Caco-2 (cell line): ENCODE results near the gene CHPF2. TPM values are rescaled to one million over a fixed set of nuclear protein-coding genes. Genes with fewer than 3 reads are reported as not detected.

Experiments
- BruUV-seq: library from RNA; stranded (reverse); fragments of 400-500 nt; replicated peaks from 2 replicates; lab custom pipeline; 2021; lab: Mats Ljungman, UMichigan
- CTCF ChIA-PET: fragments of 300-600 bp; sonication (Branson Sonifier 250); formaldehyde crosslinking; loops from one replicate; lab custom pipeline; 2022; ENCODE audit warnings: antibody characterized with exemption; lab: Charles Lee
- POLR2A ChIA-PET: fragments of 300-600 bp; sonication (Branson Sonifier 250); formaldehyde crosslinking; loops from one replicate; lab custom pipeline; 2022; ENCODE audit warnings: antibody characterized with exemption; lab: Charles Lee
- DNase-seq, 2 experiments: peaks; one replicate each; pipeline versions ENCODE4 v3.0.0 to v3.0.0-alpha.2; 2020 to 2022
- H3K27me3 ChIP-seq: replicated peaks from 2 replicates; pipeline ENCODE4 v1.6.0; 2011; ENCODE audit warnings: low read length; ENCODE audit not compliant: control insufficient read depth, insufficient read depth
- H3K36me3 ChIP-seq: 2 replicates; pipeline ENCODE4 v1.5.1; 2011; ENCODE audit warnings: low read length; ENCODE audit not compliant: control insufficient read depth, insufficient read depth
- H3K4me1 ChIP-seq: fragments of 250-450 bp; sonication (Bioruptor Pico); 2 replicates; pipeline ENCODE4 v1.5.1; 2020; ENCODE audit warnings: mild to moderate bottlenecking
- H3K4me3 ChIP-seq: 2 replicates; pipeline ENCODE4 v1.5.1; 2011; ENCODE audit warnings: low read depth, mild to moderate bottlenecking, control low read depth, low read length
- H3K9me3 ChIP-seq: fragments of 250-450 bp; sonication (Bioruptor Pico); 2 replicates; pipeline ENCODE4 v1.5.1; 2020; ENCODE audit warnings: mild to moderate bottlenecking, moderate library complexity
- H3K27ac Mint-ChIP-seq: one replicate; pipeline ENCODE4 v1.8.0; 2022; ENCODE audit warnings: mixed read lengths; ENCODE audit not compliant: unreplicated experiment
- H3K27me3 Mint-ChIP-seq: one replicate; pipeline ENCODE4 v1.8.0; 2022; ENCODE audit warnings: mixed read lengths; ENCODE audit not compliant: insufficient read depth, unreplicated experiment
- H3K36me3 Mint-ChIP-seq: one replicate; pipeline ENCODE4 v1.8.0; 2022; ENCODE audit warnings: mild to moderate bottlenecking, mixed read lengths; ENCODE audit not compliant: insufficient read depth, unreplicated experiment
- H3K4me1 Mint-ChIP-seq: one replicate; pipeline ENCODE4 v1.8.0; 2022; ENCODE audit warnings: low read depth, mixed read lengths; ENCODE audit not compliant: unreplicated experiment
- H3K4me3 Mint-ChIP-seq: one replicate; pipeline ENCODE4 v1.8.0; 2022; ENCODE audit warnings: mild to moderate bottlenecking, moderate library complexity, mixed read lengths; ENCODE audit not compliant: unreplicated experiment
- H3K9me3 Mint-ChIP-seq: one replicate; pipeline ENCODE4 v1.8.0; 2022; ENCODE audit warnings: mixed read lengths; ENCODE audit not compliant: unreplicated experiment
- CTCF ChIP-seq, 2 experiments: fragments of 200-600 bp in 1 of 2; IDR thresholded peaks; 1 replicate in 1 of 2; 2 replicates in 1 of 2; pipeline versions ENCODE4 v1.5.1 to v1.8.0; 2011 to 2022; ENCODE audit warnings: antibody characterized with exemption in 1 of 2, control low read depth in 1 of 2, inconsistent platforms in 1 of 2, low read depth in 1 of 2, low read length in 1 of 2, mild to moderate bottlenecking in 1 of 2, moderate library complexity in 1 of 2; ENCODE audit not compliant: insufficient read depth in 1 of 2, severe bottlenecking in 1 of 2, unreplicated experiment in 1 of 2
- intact Hi-C: fragments of 100-400 bp; cut with micrococcal nuclease; formaldehyde crosslinking; loops from one replicate; pipeline ENCODE4 v1.10.0; 2022; ENCODE audit not compliant: unreplicated experiment
- total RNA-seq: library from RNA; stranded (reverse); gene quantifications from 2 replicates; pipeline ENCODE4 v1.2.3, GENCODE V29; 2022

CHPF2 gene
- total RNA-seq, 1 experiment from 2014 or later = 34.0 TPM

- Histone ChIP-seq H3K36me3 (no peaks in the 10 kb centered on the region), H3K9me3 (no peaks in the 10 kb centered on the region), H3K4me1 (peaks cover 21% of the 10 kb centered on the region), H3K27me3 (no peaks in the 10 kb centered on the region), H3K4me3 (no peak overlapping the region; the same call in 1 of the 2 replicates)
- ChIA-PET POLR2A (interaction anchor here (0.5 kb wide), 1 partner anchor 10 kb away, joined by 3 read pairs; no protein-coding TSS in a partner anchor), CTCF (interaction anchor here (1.6 kb wide), 2 partner anchors 20 to 123 kb away, joined by 4 to 5 read pairs; partner anchors contain the start of gene ABCF2)
- intact Hi-C loops = no loop called here
- no peak for TF ChIP-seq CTCF (IDR thresholded peaks at IDR 0.05; ENCODE audit: insufficient read depth in 1 of 2, low read depth in 1 of 2, low read length in 1 of 2, severe bottlenecking in 1 of 2, unreplicated experiment in 1 of 2)
- Mint-ChIP-seq H3K9me3 (no peaks in the 10 kb centered on the region), H3K4me1 (peaks cover 20% of the 10 kb centered on the region), H3K4me3 (peak overlapping the region; percentile 80), H3K27me3 (no peaks in the 10 kb centered on the region), H3K27ac (no peak overlapping the region), H3K36me3 (peaks cover 17% of the 10 kb centered on the region)
- no peak for DNase-seq
- BruUV-seq = no TSS peak
Observed at GRCh38 chr7:151246851-151247580, 14.7 kb downstream of the CHPF2 start.

- H3K27me3 Mint-ChIP-seq = no peaks in the 10 kb centered on the region
- H3K36me3 ChIP-seq = no peaks in the 10 kb centered on the region
- CTCF ChIA-PET = interaction anchor here (0.6 to 1.6 kb wide), 4 partner anchors 21 to 1100 kb away, joined by 4 to 6 read pairs (median 5); partner anchors contain the start of gene ABCF2
- H3K27me3 ChIP-seq = no peaks in the 10 kb centered on the region
- peaks cover 26% of the 10 kb centered on the region for H3K4me1 Mint-ChIP-seq
- peak overlapping the region; percentile 51 for H3K27ac Mint-ChIP-seq
- peak in 1 of 2 experiments; percentile 48 for DNase-seq
- H3K4me3 ChIP-seq = peak overlapping the region; percentile 66
- no TSS peak for BruUV-seq
- TF ChIP-seq CTCF (IDR thresholded peaks at IDR 0.05; ENCODE audit: insufficient read depth in 1 of 2, low read depth in 1 of 2, low read length in 1 of 2, severe bottlenecking in 1 of 2, unreplicated experiment in 1 of 2) = no peak
- H3K4me3 Mint-ChIP-seq = peak overlapping the region; percentile 80
- intact Hi-C loops = loop anchor here (1.0 to 2.0 kb wide), 3 partner anchors 20 to 75 kb away; partner anchors contain the start of gene ABCF2
- H3K4me1 ChIP-seq = peaks cover 27% of the 10 kb centered on the region
- H3K36me3 Mint-ChIP-seq = peaks cover 17% of the 10 kb centered on the region
- POLR2A ChIA-PET = interaction anchor here (0.5 kb wide), 1 partner anchor 11 kb away, joined by 3 read pairs; no protein-coding TSS in a partner anchor
- H3K9me3 Mint-ChIP-seq = no peaks in the 10 kb centered on the region
- no peaks in the 10 kb centered on the region for H3K9me3 ChIP-seq
Observed at GRCh38 chr7:151247611-151248345, 15.5 kb downstream of the CHPF2 start.
